Nephron progenitor cell (in vitro differentiated cells): ENCODE results near the gene TMEM176A.

Source experiments
- DNase-seq: peaks from one replicate; pipeline ENCODE4 v3.0.0; 2021
- H3K27ac Mint-ChIP-seq: 2 replicates; pipeline ENCODE4 v1.8.0; 2021; ENCODE audit warnings: mild to moderate bottlenecking, moderate library complexity, mixed read lengths
- H3K27me3 Mint-ChIP-seq: 2 replicates; pipeline ENCODE4 v1.8.0; 2021; ENCODE audit warnings: mild to moderate bottlenecking, low read depth, mixed read lengths; ENCODE audit not compliant: poor library complexity
- H3K36me3 Mint-ChIP-seq: 2 replicates; pipeline ENCODE4 v1.8.0; 2021; ENCODE audit warnings: low read depth, mixed read lengths
- H3K4me1 Mint-ChIP-seq: 2 replicates; pipeline ENCODE4 v1.8.0; 2021; ENCODE audit warnings: mixed read lengths
- H3K4me3 Mint-ChIP-seq: 2 replicates; pipeline ENCODE4 v1.8.0; 2021; ENCODE audit warnings: mild to moderate bottlenecking, moderate library complexity, mixed read lengths
- H3K9me3 Mint-ChIP-seq: 2 replicates; pipeline ENCODE4 v1.8.0; 2021; ENCODE audit warnings: mild to moderate bottlenecking, moderate library complexity, mixed read lengths
- CTCF ChIP-seq: fragments of 200-600 bp; sonication (generic); IDR thresholded peaks from 2 replicates; pipeline ENCODE4 v1.5.0; 2021; ENCODE audit warnings: antibody characterized with exemption

TMEM176A gene

DNA sequence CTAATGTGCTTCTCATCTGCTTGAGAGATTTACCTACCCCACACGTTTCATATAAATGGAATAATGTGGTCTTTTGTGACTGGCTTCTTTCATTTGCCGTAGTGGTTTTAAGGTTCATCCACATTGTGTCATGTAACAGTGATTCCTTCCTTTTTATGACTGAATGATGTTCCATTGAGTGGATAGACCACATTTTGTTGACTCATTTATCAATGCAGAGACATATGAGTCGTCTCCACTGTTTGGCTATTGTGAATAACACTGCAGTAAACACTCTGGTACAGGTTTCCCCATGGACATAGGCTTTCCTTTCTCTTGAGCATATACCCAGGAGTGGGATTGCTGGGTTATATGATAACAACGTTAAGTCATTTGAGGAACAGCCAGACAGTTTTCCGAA lies 49.7 kb downstream of the TMEM176A start:
- Mint-ChIP-seq H3K4me1 (peaks cover 13% of the 10 kb centered on the region), H3K4me3 (no peak overlapping the region), H3K9me3 (no peaks in the 10 kb centered on the region), H3K27me3 (peaks cover 35% of the 10 kb centered on the region), H3K27ac (no peak overlapping the region), H3K36me3 (no peaks in the 10 kb centered on the region)
- TF ChIP-seq CTCF = no peak
- no peak for DNase-seq

DNA sequence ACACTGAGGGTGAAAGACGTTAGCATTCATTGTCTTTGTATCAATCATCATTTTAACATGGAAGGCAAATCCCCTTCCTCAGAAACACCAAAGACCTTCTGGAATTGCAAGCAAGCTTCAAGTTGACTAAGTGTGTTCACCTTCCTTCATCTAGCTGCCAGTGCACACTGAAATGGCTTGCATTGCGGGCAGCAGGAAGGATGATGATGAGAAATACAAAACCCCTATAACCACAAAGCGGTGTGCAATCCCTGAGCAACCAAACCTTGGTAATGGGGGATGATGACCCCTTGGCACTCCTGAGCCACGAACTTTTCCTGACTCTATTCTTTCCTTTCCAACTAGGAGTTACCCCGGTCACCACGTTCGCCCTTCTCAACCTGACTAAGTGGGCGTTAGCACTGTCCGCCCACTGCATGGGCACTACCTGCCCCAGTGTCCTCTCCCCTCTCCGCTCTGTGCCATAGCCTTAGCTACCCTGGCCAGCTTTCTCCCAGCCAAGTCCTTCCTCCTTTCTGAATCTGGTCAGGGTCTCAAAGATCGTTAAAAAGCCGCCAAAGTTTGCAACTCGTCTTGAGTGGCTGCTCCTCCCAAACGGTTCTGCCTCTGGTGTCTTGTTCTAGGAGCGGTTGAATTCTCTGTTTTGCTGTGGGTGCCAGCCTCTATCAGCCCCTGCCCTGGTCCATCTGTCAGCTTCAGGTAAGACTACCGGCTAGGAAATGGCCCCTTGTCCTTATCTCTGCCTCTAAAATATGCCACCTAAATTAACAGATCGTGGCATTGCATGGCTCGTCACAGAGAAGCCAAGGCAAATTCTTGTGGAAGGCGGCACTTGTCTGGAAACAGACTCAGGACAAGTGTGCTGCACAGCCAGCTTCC lies 51.2 kb downstream of the TMEM176A start:
- H3K4me1 Mint-ChIP-seq = peaks cover 22% of the 10 kb centered on the region
- H3K27me3 Mint-ChIP-seq = peaks cover 29% of the 10 kb centered on the region
- TF ChIP-seq CTCF = no peak
- H3K27ac Mint-ChIP-seq = no peak overlapping the region
- H3K4me3 Mint-ChIP-seq = no peak overlapping the region
- no peaks in the 10 kb centered on the region for H3K9me3 Mint-ChIP-seq
- H3K36me3 Mint-ChIP-seq = no peaks in the 10 kb centered on the region
- DNase-seq = no peak

DNA sequence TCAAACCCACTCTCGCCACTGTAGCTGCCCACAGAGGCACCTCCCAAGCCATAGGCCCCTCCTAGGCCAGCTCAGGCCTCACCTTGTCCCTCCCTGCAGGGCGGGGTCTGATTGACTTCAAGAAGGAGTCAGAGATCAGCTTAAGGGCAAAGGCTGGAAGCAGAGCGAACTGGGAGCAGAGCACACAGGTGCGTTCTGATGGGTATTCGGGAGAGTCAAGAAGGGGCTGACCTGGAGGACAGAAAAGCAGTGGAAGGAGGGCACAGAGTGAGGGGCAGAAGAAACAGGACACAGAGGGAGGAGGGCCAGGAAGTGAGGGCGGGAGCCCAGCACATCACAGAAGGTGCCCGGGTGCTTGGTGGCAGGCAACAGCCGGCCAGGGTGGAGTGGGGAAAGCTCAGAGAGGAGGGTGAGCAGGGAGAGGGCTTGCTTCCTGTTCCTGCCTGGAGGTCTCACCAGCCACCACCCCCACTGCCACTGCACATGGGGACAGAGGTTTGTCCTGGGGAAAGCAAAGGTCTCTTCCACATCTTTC lies 51.9 kb downstream of the TMEM176A start, which contains the start of gene AOC1:
Gene AOC1, plus strand, starts transcription at position 147 of the 535 bp plus-strand sequence. CDS start 3,954 bp downstream, outside the sequence.
- no peak for TF ChIP-seq CTCF
- no peaks in the 10 kb centered on the region for H3K36me3 Mint-ChIP-seq
- no peaks in the 10 kb centered on the region for H3K9me3 Mint-ChIP-seq
- no peak for DNase-seq
- H3K27ac Mint-ChIP-seq = no peak within 1 kb of the TSS
- H3K27me3 Mint-ChIP-seq = peaks cover 29% of the 10 kb centered on the region
- H3K4me1 Mint-ChIP-seq = peaks cover 22% of the 10 kb centered on the region
- H3K4me3 Mint-ChIP-seq = no peak within 1 kb of the TSS

- H3K9me3 Mint-ChIP-seq = no peaks in the 10 kb centered on the region
- no peak for DNase-seq
- H3K36me3 Mint-ChIP-seq = no peaks in the 10 kb centered on the region
- H3K4me3 Mint-ChIP-seq = no peak overlapping the region
- TF ChIP-seq CTCF = no peak
- peaks cover 32% of the 10 kb centered on the region for H3K27me3 Mint-ChIP-seq
- H3K4me1 Mint-ChIP-seq = peaks cover 22% of the 10 kb centered on the region
- H3K27ac Mint-ChIP-seq = no peak overlapping the region
These were observed 53.8 kb downstream of the TMEM176A start for GRCh38 chr7:150854066-150855000.
